Fibroblast of skin of scalp (primary cell): ENCODE measurements around the gene OLFML1. TPM values are rescaled to one million over a fixed set of nuclear protein-coding genes. Genes with fewer than 3 reads are reported as not detected.

ENCODE experiments used
- DNase-seq: peaks from one replicate; pipeline ENCODE4 v3.0.0-alpha.2; 2013
- polyA plus RNA-seq, 2 experiments: library from polyadenylated mRNA; unstranded; fragments of 120-200 nt; gene quantifications; one replicate each; pipeline ENCODE4 v1.2.1, GENCODE V29; 2013; ENCODE audit not compliant: insufficient read length in 2 of 2

OLFML1 gene
- 22.2 TPM for polyA plus RNA-seq (2013, experiment 1 of 2; ENCODE audit: insufficient read length)
- polyA plus RNA-seq (2013, experiment 2 of 2; ENCODE audit: insufficient read length), result 23.5 TPM

DNA sequence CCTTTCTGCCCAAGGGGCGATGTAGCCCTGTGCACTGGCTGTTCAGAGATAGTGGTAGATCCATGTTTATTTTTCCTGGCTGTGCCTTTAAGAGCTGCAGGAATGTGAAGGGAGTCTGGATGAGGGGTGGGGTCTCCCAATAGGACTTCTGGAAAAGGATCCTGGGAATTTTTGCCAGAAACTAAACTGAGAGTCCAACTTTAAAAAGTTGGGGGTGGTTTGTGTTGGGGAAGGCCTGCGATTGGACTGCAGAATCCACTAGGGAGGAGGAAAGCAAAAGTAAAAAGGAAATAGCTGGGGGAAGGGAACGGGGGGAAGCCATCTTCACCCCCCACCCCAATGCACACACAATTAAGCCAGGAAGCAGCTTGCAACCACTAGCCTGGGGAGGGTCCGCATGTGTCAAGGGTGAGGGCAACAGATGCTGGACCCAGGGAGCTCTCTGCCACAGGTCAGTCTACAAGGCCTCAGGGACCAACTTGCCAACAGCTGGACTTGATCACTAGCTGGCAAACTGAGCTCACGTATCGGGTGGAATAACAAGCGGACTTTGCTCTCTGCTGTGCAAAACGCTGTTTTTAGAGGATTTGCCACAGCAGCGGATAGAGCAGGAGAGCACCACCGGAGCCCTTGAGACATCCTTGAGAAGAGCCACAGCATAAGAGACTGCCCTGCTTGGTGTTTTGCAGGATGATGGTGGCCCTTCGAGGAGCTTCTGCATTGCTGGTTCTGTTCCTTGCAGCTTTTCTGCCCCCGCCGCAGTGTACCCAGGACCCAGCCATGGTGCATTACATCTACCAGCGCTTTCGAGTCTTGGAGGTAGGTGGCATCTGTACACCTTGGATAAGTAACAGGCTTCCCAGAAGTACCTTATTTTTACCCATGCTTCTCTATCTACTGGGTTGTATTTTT, at the start of gene OLFML1:
OLFML1 (plus strand) TSS at position 321 of the 912 bp plus-strand sequence; CDS start at position 691, 370 bp downstream.
- DNase-seq, result peak; percentile 78

DNA sequence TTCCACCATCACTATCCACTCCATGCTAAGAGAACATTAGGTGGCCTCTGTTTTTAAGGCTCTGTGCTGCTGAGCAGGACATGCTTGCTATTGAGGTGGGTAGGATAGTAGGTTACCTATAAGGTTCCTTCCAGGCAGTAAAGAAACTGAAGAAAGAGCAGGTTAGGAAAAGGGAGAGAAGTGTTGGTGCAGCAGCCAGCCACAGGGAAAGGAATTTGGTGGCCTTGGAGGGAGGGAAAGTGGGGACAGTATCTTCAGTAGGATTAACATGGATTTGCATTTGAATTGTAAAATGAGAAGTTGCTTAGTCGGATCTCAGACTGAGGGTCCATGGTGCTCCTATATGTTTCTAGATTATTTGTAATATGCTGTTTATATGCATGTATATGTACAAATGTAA, 49.2 kb upstream of the OLFML1 start:
- no peak for DNase-seq

DNA sequence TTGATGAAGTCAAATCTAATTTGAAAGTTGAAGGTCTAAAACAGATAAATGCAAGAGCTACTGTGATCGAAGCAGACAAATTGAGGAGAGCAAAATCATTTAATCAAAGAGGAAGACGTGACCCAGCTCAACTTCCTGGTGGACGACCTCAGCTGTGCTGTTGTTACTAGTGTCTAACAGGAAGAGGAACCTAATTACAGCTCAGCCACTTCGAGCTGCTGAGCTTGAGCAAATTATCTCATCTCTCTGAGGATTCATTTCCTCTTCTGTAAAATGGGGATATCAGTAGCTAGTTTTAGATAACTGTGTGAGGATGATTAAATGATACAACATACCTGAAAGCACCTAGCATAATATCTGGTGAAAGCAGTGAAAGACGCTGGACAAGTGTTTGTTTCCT, 48.6 kb upstream of the OLFML1 start:
- DNase-seq, result no peak

DNA sequence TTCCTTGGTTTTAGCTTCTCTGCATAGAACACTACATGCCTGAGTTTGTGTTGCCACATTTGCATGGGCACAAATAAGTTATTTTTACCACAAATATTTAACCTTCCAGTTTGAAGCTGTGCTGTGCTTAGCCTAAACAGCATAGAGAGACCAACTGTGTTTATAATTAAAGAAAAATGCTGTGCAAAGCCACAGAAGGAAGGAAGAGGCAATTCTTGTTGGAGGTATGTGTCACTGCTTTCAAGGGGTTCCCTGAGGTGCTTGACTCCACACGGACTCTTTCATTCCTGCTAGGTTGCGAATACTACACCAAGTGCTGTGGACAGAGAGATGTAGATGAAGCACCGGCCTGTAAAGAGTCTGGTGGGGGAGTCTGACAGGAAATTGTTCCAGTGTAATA, 47.6 kb upstream of the OLFML1 start:
- peak; percentile 87 for DNase-seq

DNA sequence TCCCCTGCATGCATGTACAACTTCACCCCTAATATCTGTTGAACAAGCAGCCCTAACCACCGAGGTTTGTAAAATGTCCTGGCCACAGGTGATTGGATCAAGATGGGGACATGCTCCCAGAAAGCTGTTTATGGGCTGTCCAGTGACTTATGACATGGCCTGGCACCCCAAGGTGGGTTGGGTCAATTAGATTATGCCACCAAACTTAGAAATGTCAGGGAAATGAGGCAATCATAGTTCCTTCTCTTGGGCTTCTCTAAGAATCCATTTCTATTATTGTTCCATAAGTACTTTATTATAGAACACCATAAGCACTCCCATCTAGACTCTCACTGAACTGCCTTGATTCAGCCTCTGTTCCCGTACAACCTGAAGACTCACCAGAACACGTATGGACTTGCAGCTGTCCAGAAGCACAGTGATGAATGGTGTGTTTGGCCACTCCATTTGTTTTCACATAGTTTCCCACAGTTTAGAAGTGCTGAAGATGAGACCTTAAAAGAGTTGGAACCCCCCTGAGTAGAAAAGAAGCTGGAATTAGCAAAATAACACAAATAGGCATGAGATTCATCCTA, 45.5 kb upstream of the OLFML1 start:
- no peak for DNase-seq

DNA sequence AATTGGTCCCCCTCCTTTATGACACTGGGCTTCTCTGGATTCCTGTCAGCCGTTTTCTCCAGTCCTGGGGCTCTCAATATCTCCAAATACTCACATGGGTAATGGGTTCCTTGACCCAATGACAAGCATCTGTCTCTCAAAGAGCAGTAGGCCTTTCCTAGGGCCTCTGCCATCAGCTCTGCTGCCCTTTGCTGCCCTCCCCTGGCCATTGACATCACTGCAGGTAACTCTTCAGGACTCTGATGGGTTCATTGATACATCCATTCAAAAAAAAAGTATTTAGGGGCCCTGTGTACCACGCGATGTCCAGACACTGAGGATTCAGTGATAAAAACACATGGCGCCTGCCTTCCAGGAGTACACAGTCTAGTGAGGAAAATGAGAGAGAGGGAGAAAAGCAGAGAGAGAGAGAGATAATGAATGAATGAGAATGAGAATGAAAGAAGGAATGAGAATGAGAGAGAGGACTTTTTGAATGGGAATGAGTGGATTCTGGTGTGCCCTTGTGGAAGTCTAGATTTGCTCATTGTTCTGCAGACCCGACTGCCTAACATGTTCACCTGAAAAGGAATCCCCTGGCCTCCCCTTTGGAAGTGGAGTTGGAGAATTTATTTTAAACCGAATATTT, 42.6 kb upstream of the OLFML1 start:
- peak; percentile 59 for DNase-seq

DNA sequence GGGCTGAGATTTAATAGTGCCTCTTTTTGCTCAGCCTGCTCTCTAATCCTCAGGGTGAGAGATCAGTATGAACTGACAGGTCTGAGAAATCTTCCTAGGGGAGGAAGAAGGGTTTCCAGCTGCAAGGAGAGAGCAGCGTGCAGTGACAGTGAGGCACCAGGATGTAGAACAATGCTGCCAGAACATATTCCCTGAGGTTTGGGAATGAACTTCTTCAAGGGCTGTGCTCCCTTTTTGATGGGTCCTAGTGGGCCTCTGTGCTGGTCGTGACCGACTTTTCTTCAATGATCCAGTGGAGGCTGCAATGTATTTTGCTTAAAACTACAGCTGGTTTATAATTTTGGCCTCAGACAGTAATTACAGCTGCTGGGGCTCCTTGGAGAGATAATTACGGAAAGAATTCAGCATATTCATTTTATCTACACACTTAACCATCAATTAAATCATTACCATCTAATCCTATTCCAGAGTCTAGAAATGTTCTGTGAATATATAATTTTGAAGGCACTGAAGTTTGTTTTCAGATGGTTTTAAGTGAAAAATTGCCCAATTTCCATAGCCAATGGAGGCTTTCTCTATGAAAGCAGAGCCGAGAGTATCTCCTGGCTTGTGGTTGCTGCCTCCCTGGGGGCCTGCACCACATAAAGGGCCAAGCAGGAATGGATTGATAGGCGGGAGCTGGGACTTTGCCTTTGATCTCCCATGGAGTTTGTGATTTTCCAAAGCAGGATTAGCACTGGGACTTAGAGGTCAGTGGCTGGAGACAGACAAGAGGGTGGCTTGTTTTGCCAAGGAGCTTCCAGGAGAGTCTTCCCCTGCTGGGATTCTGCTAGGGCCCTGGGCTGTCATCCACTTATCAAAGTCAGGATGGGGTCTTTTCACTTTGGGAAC, 41.0 kb upstream of the OLFML1 start:
- no peak for DNase-seq

DNA sequence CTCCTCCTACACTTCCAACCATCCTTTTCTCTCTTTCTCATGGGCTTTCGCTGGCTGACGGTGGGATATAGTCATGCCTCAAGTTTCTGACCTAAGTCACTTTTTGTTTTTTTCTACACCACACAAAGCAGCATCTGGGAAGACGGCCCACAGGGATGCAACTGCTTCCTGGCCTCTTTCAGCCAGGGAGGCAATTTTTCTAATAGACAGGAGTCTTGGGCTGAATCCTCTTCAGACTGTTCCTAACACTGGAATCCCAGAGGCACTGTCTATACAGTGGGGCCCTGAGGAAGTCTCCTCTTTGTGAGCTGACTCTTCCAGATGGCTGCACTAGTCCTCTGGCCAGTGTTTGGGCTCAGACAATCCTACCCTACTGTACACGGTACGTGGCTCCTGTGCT, 39.7 kb upstream of the OLFML1 start:
- DNase-seq, result no peak

DNA sequence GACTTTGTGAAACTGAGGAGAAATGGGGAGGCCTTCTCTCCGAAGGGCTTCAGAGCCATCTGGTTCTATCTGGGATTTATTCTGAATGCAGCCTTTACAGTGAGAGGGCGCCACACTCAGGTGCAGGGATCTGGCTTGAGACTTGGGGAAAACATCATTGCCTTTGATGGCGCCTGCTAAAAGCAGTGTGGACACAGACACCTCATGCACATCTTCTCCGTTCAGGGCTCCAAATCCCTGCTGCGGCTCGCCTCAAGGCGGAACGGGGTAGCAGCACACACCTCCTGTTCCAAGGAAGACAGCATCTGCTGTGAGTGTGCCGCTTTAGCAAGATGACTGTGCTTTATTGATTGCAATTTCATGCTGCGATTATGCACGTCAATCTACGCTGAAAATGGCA, 37.1 kb upstream of the OLFML1 start:
- DNase-seq, result no peak

DNA sequence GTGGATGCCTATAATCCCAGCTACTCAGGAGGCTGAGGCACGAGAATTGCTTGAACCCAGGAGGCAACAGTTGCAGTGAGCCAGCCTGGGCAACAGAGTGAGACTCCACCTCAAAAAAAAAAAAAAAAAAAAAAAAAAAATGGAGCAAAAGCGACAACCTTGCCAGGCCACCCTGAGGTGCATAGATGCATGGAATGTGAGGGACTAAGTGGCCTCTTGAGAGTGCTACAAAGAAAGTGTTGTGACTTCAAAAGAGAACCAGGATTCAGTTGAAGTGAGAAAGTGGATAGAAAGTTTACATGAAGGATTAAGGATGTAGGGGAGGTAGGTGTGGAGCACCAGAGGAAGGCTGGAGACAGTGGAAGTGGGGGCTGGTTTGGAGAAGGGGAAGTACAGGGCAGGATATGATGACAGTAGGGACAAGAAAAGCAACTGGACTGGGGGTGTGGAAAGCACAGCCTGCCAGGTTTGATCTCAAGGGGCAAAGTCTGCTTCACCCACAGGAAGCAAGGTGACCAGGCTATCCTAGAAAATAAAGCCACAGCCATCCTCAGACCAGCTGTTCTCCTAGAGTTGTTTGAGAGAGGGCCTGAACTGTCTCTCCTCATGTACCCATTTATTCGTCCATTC, 36.0 kb upstream of the OLFML1 start:
- peak; percentile 3 for DNase-seq

DNA sequence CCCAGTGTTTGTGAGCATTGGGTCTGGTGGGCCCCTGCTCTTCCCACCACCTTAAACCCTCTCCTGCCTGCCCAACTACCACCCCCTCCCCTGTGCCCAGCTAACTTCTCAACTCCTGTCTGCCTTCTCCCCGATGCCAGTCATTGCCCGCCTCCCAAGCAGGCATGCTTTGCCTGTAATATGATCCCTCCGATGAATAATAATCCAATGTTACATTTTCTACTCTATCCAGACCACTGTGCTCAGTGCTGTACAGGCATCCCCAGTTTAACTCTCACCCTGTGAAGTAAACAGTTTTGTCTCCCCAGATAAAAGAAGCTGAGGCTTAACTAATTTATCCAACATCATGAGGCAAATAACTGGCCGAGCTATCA, 35.5 kb upstream of the OLFML1 start:
- DNase-seq, result peak; percentile 18

DNA sequence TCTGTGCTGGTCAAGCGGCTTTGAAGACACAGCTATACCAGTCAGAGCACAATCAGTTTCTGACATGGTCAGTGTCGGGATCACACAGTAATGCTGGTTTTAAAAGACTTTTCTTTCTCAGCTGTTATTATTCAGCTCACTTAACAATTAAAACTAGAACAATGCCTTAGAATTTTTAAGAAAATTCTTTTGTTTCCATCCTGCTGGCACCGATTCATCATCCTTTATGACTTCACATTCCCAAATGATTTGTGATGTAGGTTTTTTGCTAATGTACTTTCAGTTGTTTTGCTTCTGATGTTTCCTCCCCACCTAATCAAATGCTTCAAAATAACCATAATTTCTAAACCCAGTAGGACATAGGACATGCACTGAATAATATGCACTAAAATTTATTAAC, 34.5 kb upstream of the OLFML1 start:
- DNase-seq, result no peak

DNA sequence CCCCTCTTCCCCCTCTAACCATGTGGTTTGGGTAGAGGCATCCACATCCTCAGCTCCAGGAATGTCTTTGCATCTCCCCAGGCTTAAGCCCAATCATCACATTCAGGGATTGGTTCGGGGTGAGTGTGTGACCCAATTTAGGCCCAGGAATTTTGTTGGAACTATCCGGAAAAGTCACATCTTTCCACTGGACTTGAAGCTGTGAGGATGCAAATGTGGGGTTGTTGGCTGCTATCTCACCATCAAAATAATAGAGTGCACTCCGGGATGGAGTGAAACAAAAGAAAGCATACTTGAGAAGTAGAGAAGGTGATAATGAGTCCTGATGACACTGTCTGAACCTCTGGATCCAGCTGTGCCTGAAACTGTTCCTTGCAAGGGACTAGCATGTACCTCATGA, 33.8 kb upstream of the OLFML1 start:
- peak; percentile 28 for DNase-seq

DNA sequence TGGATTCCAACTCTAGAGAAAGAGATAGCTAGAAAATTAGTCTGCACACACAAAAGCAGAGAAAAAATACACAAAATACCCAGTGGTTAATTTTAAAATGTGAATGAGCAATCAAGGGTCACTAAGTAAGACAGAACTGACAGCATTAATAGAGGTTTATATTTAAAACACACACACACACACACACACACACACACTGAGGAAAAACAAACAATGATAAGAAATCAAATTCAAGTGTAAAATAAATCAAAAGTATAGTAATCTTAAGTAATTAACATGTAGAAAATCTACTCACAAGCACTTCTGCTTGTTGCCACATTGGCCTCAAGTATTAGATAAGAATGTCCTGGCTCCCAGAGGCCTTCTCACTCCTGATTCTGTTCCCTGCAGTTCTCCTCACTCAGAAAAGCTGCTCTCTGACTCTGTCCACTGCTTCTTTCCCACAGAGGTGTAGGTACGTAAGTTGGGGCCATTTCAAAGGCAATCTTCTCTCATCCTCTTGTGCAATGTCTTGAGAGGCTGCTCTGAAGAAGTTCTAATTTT, 33.3 kb upstream of the OLFML1 start:
- DNase-seq, result no peak

DNA sequence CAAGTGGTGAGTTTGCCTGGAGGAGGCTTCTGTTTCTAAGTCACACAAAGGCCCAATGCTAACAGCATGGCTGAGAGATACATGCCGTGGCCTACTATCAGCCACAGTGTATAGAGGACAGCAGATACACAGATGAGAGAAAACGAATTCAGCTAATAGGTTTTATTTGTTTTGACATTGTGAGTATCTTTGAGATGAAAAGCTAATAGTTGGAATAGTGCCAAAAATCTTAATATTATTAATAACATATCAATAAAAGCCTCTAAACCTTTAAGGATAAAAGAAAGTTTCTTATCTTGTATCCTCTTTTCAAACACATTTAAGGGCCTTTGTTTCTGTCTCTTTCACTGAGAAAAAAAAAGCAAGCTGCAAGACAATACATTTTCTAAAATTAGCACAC, 30.5 kb upstream of the OLFML1 start:
- no peak for DNase-seq

DNA sequence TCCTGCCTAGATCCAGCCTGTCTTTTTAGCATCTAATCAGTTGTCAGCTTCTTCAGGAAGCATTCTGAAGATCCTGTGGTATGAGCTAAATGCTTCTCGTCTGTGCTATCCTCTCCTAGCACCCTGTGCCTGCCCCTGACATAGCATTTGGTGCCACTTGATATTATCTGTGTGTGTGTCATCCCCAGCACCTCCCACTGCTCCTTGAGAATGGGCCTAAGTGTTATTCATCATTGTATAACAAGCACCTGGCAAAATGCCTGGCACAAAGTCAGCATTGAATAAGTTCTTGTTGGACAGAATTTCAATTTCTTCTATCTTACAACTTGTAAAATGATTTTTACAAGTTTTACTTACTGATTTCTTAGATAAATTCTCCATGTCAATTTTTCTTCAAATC, 28.1 kb upstream of the OLFML1 start:
- peak; percentile 57 for DNase-seq

DNA sequence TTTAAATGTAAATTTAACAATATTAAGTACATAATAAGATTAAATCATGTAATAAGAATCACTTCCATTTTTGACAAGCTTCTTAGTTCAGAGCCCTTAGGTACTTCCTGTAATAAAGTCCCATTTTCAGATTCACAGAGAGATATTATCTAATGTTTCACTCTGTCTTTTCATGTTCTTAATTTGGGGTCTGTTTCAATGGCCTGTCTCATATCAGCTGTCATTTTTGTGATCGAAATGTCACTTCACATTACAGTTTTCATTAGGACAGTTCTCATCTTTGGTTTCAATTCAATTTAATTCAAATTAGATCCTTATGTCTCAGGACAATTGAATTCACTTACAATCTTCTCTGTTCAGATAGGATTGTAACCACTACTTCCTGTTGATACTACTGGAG, 22.6 kb upstream of the OLFML1 start:
- no peak for DNase-seq

DNA sequence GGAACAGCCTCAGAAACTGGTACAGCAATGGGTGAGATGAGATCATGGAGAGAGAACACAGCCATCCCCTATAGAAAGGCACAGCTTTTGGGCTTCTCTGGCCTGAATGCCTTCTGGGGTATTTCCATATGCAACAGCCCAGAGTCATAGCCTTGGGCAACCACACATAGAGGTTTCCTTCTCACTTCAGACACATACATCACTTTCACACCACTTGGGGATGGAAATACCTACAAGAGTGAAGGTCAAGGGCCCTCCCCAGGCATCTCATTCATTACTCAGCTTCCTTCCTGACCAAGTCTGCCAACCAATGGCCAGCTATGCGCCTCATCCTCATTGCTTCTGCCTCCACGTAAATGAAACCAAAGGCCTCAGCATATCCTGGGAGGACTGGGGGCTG, 17.7 kb upstream of the OLFML1 start:
- no peak for DNase-seq

DNA sequence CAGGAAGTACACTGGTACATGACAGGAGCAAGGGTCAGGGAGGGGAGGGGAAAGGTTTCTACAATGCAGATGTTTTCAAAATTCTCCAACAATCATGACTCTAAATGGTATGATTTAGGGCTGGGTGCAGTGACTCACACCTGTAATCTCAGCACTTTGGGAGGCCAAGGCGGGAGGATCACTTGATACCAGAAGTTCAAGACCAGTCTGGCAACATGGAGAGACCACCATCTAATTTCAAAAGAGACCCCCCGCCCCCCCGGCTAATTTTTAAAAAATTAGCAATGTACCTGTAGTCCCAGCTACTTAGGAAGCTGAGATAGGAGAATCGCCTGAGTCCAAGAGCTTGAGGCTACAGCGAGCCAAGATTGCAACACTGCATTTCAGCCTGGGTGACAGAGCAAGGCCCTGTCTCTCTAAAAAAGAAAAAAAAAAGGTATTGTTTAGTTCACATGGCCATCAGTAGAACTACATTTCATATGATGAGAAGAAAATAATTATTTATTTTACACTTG, 15.9 kb upstream of the OLFML1 start:
- no peak for DNase-seq

DNA sequence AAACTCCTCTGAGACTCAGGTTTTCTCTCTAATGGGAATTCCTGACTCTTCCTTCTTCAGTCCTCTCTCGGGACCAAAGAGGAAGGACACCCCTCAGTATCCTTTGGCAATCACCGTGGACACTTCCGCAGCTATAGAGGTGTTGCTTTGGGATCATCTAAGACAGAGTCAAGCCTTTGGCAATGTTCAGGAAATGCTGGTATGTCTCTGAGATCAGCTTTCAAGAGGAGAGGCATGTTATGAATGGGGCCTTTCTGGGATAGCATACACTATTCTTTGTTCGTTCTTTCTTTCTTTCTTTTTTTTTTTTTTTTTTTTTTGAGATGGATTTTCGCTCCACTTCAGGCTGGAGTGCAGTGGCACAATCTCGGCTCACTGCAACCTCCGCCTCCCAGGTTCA, 14.2 kb upstream of the OLFML1 start:
- DNase-seq, result no peak

DNA sequence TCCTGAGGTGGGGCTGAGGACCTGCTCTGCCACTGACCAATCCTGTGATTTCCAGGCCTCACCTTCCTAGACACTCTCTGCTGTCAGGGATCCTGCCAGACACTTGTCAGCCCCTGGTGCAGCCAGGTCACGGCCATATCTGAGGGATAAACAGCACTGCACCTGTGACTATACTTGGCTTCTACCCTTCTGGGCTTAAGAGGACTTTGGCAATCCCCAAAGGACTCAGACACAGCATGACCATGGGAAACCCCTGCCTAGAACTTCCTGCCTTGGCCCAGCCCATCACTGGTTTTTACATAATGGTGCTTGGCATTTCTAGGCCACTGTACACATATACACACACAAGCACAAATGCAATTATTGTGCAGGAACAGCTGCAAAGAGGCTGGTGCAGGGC, 11.6 kb upstream of the OLFML1 start:
- no peak for DNase-seq

DNA sequence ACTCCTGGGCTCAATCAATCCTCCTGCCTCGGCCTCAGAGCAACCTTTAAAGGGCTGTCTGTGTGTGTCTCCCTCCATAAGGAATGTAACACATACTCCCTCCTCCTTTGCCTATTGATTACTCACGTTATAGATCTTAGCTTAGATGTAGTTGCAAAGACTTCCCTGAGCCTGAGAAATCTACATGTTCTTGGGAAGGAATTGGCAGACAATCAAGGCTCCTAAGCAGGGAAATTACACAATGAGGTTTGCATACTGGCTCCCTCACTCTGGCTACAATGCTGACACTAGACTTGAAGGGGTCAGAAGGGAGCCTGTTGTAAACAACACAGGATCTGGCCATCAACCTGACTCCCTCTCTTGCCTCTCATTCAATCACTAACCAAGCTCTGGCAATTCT, 5.2 kb upstream of the OLFML1 start:
- no peak for DNase-seq
